ENCODE results near the gene MS4A5. TPM values are rescaled to one million over a fixed set of nuclear protein-coding genes. Genes with fewer than 3 reads are reported as not detected.

MS4A5 gene
- total and polyA plus RNA-seq, 2 of the 13 experiments (the other 11 are each of a cell fraction or from before 2014, with no cell fraction given), result not detected

GRCh38 chr11:60468829-60469228, 39.5 kb downstream of the MS4A5 start:
- H3K4me3 ChIP-seq (replicated peaks in 1 of 3; ENCODE audit: insufficient read depth in 1 of 3, low read depth in 2 of 3, low read length in 3 of 3), result no peak overlapping the region
- H3K36me3 ChIP-seq (replicated peaks in 1 of 2; ENCODE audit: control insufficient read depth in 1 of 2, insufficient read depth in 2 of 2, low read length in 2 of 2), result no peaks in the 10 kb centered on the region
- no peaks in the 10 kb centered on the region for H3K79me2 ChIP-seq (ENCODE audit: insufficient read depth, low read length)
- intact Hi-C loops (cut with micrococcal nuclease; ENCODE audit: unreplicated experiment), result no loop called here
- FAIRE-seq (no peak), DNase-seq (ENCODE audit: low spot score) (no peak), ATAC-seq (no peak)
- in situ Hi-C loops (cut with HindIII; ENCODE audit: extremely low pct_ligation_motif_present, low pct_unique_long_range_greater_than_20kb), result no loop called here
- TF ChIP-seq PCBP1 (IDR thresholded peaks at IDR 0.05; ENCODE audit: borderline replicate concordance, low read depth, low read length) (no peak), TAF1 (CRISPR knock-in tag; IDR thresholded peaks at IDR 0.05) (no peak), ZNF101 (CRISPR knock-in tag; IDR thresholded peaks at IDR 0.05; ENCODE audit: borderline replicate concordance, low read depth) (no peak), ZNF207 (IDR thresholded peaks at IDR 0.05; ENCODE audit: borderline replicate concordance) (no peak), ZNF367 (CRISPR knock-in tag; IDR thresholded peaks at IDR 0.05; ENCODE audit: borderline replicate concordance) (no peak), NFYC (CRISPR knock-in tag; IDR thresholded peaks at IDR 0.05) (no peak), TFDP2 (CRISPR knock-in tag; IDR thresholded peaks at IDR 0.05) (no peak), ZBTB49 (CRISPR knock-in tag; IDR thresholded peaks at IDR 0.05; ENCODE audit: borderline replicate concordance) (no peak)
- TF ChIP-seq, protein P1, sequence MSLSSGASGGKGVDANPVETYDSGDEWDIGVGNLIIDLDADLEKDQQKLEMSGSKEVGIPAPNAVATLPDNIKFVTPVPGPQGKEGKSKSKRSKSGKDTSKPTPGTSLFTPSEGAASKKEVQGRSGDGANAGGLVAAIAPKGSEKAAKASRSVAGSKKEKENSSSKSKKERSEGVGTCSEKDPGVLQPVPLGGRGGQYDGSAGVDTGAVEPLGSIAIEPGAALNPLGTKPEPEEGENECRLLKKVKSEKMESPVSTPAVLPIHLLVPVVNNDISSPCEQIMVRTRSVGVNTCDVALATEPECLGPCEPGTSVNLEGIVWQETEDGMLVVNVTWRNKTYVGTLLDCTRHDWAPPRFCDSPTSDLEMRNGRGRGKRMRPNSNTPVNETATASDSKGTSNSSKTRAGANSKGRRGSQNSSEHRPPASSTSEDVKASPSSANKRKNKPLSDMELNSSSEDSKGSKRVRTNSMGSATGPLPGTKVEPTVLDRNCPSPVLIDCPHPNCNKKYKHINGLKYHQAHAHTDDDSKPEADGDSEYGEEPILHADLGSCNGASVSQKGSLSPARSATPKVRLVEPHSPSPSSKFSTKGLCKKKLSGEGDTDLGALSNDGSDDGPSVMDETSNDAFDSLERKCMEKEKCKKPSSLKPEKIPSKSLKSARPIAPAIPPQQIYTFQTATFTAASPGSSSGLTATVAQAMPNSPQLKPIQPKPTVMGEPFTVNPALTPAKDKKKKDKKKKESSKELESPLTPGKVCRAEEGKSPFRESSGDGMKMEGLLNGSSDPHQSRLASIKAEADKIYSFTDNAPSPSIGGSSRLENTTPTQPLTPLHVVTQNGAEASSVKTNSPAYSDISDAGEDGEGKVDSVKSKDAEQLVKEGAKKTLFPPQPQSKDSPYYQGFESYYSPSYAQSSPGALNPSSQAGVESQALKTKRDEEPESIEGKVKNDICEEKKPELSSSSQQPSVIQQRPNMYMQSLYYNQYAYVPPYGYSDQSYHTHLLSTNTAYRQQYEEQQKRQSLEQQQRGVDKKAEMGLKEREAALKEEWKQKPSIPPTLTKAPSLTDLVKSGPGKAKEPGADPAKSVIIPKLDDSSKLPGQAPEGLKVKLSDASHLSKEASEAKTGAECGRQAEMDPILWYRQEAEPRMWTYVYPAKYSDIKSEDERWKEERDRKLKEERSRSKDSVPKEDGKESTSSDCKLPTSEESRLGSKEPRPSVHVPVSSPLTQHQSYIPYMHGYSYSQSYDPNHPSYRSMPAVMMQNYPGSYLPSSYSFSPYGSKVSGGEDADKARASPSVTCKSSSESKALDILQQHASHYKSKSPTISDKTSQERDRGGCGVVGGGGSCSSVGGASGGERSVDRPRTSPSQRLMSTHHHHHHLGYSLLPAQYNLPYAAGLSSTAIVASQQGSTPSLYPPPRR (CRISPR knock-in tag; IDR thresholded peaks at IDR 0.05; ENCODE audit: borderline replicate concordance), result no peak
- TF ChIP-seq, protein P2, sequence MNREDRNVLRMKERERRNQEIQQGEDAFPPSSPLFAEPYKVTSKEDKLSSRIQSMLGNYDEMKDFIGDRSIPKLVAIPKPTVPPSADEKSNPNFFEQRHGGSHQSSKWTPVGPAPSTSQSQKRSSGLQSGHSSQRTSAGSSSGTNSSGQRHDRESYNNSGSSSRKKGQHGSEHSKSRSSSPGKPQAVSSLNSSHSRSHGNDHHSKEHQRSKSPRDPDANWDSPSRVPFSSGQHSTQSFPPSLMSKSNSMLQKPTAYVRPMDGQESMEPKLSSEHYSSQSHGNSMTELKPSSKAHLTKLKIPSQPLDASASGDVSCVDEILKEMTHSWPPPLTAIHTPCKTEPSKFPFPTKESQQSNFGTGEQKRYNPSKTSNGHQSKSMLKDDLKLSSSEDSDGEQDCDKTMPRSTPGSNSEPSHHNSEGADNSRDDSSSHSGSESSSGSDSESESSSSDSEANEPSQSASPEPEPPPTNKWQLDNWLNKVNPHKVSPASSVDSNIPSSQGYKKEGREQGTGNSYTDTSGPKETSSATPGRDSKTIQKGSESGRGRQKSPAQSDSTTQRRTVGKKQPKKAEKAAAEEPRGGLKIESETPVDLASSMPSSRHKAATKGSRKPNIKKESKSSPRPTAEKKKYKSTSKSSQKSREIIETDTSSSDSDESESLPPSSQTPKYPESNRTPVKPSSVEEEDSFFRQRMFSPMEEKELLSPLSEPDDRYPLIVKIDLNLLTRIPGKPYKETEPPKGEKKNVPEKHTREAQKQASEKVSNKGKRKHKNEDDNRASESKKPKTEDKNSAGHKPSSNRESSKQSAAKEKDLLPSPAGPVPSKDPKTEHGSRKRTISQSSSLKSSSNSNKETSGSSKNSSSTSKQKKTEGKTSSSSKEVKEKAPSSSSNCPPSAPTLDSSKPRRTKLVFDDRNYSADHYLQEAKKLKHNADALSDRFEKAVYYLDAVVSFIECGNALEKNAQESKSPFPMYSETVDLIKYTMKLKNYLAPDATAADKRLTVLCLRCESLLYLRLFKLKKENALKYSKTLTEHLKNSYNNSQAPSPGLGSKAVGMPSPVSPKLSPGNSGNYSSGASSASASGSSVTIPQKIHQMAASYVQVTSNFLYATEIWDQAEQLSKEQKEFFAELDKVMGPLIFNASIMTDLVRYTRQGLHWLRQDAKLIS (CRISPR knock-in tag; IDR thresholded peaks at IDR 0.05), result no peak
- H3K27me3 ChIP-seq (ENCODE audit: control insufficient read depth in 1 of 2, insufficient read depth in 2 of 2, low read length in 2 of 2), result no peaks in the 10 kb centered on the region; a peak in 1 of 5 replicates
- H2AFZ ChIP-seq (ENCODE audit: low read length), result no peak overlapping the region
- H3K9me3 ChIP-seq (ENCODE audit: low read length), result no peaks in the 10 kb centered on the region
- ChIA-PET POLR2A (no interaction called here), CTCF (ENCODE audit: low intra/inter-chr PET ratio, low total read pairs) (no interaction called here)
- no TSS peak for BruUV-seq (replicated peaks)
- 24% methylated on average over 2 of the region's 2 CpGs for WGBS (ENCODE audit: low lambda C conversion rate)
- no peaks in the 10 kb centered on the region for H4K20me1 ChIP-seq (ENCODE audit: insufficient read depth, low read length)
- H3K4me1 ChIP-seq (ENCODE audit: insufficient read depth, low read length), result no peaks in the 10 kb centered on the region
- no peak overlapping the region for H3K4me2 ChIP-seq (ENCODE audit: low read depth, low read length)
- H3K9ac ChIP-seq (ENCODE audit: insufficient read depth, low read depth, low read length), result no peak overlapping the region
- no peak overlapping the region for H3K27ac ChIP-seq (ENCODE audit: extremely low read length, insufficient read depth, low read length)
